NCI-H2029 treated with DMSO at 0.1 percent for 48 hours (cell line): ENCODE results near the gene TRIP4.
A peak's percentile ranks its signal among the peaks of the same experiment; 100 is the strongest.
"Not testable (repeated sequence)": the region's sequence is repeated elsewhere in the genome, so short reads cannot be mapped to it uniquely, and the experiment has no call there.

Experiments used
- DNase-seq: peaks from one replicate; lab custom pipeline; 2025; lab: John Stamatoyannopoulos, UW

The TRIP4 gene

GRCh38 chr15:64490598-64491259 lies 103.1 kb downstream of the TRIP4 start:
- DNase-seq, result no peak

- DNase-seq, result no peak
Observed at GRCh38 chr15:64493641-64494040, 106.0 kb downstream of the TRIP4 start.

- not testable (repeated sequence) for DNase-seq
Observed at GRCh38 chr15:64495968-64496367, 108.3 kb downstream of the TRIP4 start.

GRCh38 chr15:64500695-64501395 lies 113.2 kb downstream of the TRIP4 start:
- no peak for DNase-seq

GRCh38 chr15:64501396-64501715 lies 113.7 kb downstream of the TRIP4 start:
- DNase-seq, result peak; percentile 56

GRCh38 chr15:64502151-64502550 lies 114.5 kb downstream of the TRIP4 start:
- no peak for DNase-seq

- no peak for DNase-seq
Observed at GRCh38 chr15:64502551-64502950, 114.9 kb downstream of the TRIP4 start.

- no peak for DNase-seq
Observed at GRCh38 chr15:64503197-64503596, 115.6 kb downstream of the TRIP4 start.

- no peak for DNase-seq
Observed at GRCh38 chr15:64503640-64504039, 116.0 kb downstream of the TRIP4 start.
